GM12892 (cell line): ENCODE results near the gene MT1M.

Experiments used
- DNase-seq: peaks from one replicate; pipeline ENCODE4 v3.0.0; 2011; ENCODE audit not compliant: insufficient read length
- FAIRE-seq: peaks from 2 replicates; lab custom pipeline; 2011; peaks lifted over from hg19 to GRCh38; lab: Jason Lieb, UNC
- POLR2A ChIP-seq: IDR thresholded peaks from 2 replicates; pipeline ENCODE4 v1.6.1; 2011; ENCODE audit warnings: low read depth, low read length, control low read depth
- POLR2AphosphoS5 ChIP-seq: IDR thresholded peaks from 2 replicates; pipeline ENCODE4 v1.6.1; 2011; ENCODE audit warnings: low read depth, low read length, control low read depth
- TAF1 ChIP-seq: IDR thresholded peaks from 2 replicates; pipeline ENCODE4 v1.6.1; 2011; ENCODE audit warnings: low read depth, mild to moderate bottlenecking, control low read depth, low read length, borderline replicate concordance

Gene MT1M

DNA sequence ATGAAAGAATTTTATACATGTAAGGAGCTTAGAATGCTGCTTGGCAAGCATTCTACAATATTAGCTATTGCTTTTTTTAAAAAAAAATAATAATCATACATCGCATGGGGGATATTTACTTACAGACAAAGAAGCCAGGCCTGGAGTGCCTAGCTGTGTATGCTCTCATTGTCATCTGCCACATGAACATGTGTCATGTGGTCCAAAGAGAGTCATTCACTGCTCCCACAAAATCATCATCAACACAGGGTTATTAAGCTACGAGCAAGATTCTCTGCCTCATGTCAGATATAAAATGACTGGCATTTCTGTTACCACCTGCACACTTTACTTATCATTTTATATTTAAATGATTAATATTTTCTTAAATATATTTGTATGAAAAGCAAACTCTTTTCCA, 8.8 kb upstream of the MT1M start:
- FAIRE-seq (no peak), DNase-seq (no peak)
- TF ChIP-seq POLR2AphosphoS5 (no peak), POLR2A (no peak), TAF1 (no peak)

DNA sequence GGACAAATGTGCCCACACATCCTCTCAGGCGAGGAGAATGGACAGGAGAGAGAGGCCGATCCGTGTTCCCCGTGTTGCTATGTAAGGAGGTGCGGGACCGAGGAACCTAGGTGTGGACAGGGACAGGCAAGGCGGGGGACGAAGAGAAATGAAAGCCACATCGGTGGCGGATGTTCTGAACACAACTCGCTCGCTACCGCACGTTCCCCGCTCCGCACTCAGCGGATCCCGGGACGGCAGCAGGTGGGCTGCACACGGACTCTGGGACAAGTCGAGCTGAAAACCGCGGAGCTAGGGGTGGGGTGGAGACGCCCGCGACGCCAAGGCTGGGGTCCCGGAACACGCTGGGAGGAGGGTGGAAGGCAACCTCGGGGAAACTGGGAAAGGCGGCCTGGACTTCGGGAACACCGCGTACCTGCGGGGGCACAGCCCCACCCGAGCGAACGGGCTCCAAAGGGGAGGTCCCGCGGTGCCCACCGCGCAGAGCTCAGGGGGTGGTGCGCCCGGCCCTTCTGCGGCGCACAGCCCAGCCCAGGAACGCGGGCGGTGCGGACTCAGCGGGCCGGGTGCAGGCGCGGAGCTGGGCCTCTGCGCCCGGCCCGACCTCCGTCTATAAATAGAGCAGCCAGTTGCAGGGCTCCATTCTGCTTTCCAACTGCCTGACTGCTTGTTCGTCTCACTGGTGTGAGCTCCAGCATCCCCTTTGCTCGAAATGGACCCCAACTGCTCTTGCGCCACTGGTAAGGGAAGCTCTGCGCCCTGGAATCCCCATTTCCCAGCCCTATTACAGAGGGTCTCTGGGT, 7.1 kb upstream of the MT1M start, which contains the start of gene MT1E:
TSS of gene MT1E (plus strand) at position 642 of the 803 bp plus-strand sequence. CDS start at position 713, 71 bp downstream.
- DNase-seq (no peak), FAIRE-seq (no peak)
- TF ChIP-seq TAF1 (no peak), POLR2AphosphoS5 (no peak)

DNA sequence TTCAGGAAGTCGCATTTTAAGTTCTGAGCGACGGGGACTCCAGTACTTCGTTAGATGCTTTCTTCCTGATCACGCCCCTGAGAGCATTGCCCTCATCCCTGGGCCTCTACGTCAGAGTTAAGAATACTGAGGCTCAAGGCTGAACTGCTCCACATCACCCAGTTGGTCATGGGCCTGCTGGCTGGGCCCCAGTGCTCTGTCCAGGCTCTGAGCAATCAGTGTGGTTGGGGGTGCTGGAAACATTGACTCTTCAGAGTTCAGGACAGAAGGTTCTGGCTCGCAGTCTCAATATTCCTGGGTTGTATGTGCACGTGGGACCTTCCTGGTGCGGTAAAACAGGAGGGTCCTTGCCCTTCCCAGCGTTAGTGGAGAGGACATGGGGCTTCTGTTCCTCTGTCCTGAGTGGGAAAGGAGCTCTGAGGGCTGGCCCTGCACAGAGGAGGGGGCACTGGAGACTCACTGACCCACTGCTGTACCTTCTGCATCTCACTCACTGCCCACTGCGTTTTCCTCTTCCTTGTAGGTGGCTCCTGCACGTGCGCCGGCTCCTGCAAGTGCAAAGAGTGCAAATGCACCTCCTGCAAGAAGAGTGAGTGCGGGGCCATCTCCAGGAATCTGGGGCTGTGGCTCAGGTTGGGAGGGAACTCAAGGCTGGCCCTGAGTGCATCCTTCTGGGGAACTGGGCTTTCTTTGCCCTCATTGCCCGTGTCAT, 6.4 kb upstream of the MT1M start:
- no peak for FAIRE-seq
- DNase-seq = no peak
- no peak for TF ChIP-seq POLR2A
- TF ChIP-seq TAF1 = no peak
- TF ChIP-seq POLR2AphosphoS5 = no peak

DNA sequence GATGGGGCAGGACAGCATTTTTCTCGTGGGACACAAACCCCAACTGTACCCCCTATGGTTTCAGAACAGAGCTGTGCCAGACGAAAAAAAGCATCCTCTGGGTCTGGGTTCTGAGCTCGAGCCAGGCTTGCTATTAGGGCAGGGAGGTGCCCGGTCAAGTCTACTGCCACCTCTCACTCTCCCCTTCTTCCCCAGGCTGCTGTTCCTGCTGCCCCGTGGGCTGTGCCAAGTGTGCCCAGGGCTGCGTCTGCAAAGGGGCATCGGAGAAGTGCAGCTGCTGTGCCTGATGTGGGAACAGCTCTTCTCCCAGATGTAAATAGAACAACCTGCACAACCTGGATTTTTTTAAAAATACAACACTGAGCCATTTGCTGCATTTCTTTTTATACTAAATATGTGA, 5.8 kb upstream of the MT1M start:
- no peak for TF ChIP-seq POLR2A
- TF ChIP-seq TAF1 = no peak
- DNase-seq (no peak), FAIRE-seq (no peak)

DNA sequence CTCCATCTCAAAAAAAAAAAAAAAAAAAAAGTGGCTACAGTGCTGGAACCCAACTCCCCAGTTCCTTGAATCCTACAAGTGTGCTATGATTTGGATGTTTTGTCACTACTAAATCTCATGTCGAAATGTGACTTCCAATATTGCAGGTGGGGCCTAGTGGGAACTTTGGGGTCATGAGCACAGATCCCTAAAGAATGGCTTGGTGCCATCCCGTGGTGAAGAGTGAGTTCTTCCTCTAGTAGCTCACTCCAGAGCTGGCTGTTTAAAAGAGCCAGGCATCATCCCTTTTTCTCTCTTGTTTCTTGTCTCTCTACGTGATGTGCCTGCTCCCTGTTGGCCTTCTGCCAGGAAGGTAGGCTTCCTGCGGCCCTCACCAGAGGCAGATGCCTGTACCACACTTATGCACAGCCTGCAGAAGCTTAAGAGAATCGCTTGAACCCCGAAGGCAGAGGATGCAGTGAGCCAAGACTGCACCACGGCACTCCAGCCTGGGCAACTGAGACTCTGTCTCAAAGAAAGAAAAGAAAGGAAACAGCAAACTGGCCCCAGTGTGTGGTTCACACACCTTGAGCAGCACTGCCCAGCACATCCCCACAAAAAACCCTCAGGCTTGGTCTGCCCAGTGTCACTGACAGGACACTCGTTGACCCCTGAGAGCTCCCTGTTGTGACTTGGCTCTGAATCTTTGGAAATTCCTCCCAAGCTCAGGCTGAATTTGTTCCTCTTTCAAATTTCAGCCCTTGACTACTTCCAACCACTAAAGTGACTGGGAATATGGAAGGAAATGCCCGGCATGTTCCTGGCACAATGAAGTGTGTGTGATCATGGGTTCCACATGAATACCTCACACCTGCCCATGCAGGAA, 3.7 kb upstream of the MT1M start:
- FAIRE-seq (no peak), DNase-seq (no peak)
- TF ChIP-seq POLR2AphosphoS5 (no peak), POLR2A (no peak), TAF1 (no peak)

DNA sequence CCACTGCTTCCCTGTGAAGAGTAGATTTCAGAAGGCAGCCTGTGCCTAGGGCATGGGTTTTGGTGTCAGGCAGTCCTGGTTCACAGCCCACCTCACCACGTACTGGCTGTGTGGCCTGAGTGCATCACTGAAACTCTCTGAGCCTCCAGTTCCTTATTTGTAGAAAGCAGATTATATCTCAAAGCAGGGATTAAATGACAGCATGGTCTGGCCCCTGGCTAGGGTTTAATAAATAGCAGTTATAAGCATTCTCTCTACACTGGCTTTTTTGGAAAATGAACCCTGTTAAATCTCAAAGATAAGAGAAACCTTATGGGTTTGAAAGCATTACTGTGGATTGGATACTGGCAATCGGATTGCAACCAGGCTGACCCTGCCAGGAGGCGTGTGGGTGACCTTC, 2.9 kb upstream of the MT1M start:
- DNase-seq = no peak
- FAIRE-seq = no peak
- TF ChIP-seq TAF1 = no peak
- TF ChIP-seq POLR2AphosphoS5 = no peak
- no peak for TF ChIP-seq POLR2A

DNA sequence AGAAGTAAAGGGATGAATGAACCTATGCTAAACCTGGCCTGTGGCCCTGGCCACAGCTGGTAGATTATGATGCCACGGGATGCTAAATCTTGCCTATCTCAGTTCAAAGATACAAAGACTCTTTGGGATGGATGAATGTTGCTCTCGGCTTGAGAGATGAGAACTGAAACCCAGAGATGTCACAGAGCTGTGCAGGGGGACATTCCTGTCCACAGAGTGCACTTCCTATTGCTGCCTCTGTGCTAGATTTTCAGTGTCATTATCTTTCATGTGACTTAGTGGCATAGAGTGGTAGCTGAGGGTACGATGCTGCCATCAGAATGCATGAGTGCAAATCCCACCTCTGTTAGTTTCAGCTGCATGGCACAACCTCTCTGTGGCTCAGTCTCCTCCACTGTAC, 2.3 kb upstream of the MT1M start:
- DNase-seq (no peak), FAIRE-seq (peak; percentile 74)
- TF ChIP-seq TAF1 (no peak), POLR2AphosphoS5 (no peak), POLR2A (no peak)

DNA sequence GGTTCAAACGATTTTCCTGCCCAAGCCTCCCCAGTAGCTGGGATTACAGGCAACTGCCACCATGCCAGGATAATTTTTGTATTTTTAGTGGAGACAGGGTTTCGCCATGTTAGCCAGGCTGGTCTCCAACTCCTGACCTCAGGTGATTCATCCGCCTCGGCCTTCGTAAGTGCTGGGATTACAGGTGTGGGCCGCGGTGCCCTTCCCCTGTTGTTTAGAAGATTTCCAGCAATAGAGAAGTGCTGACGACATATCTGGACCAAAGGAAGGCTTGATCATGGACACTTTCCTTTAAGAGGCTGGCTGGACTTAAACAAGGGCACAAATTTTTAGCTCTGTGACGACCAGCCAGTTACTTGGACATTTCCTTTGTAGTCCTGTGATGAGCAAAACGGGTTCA, 1.3 kb upstream of the MT1M start:
- DNase-seq (no peak), FAIRE-seq (no peak)
- TF ChIP-seq POLR2AphosphoS5 = no peak
- TF ChIP-seq POLR2A = no peak
- TF ChIP-seq TAF1 = no peak

DNA sequence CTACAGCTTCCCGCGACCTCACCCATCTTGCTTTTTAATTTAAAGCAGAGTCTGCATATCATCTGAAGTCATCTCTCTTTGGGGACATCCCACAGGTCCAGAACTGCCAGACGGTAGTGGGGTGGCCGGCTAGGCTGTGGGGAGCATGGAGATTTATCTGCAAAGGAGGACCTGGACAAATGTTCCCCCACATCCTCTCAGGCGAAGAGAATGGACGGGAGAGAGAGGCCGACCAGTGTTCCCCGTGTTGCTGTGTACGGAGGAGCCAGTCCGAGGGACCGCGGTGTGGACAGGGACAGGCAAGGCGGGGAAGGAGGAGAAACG, 665 bp upstream of the MT1M start:
- TF ChIP-seq POLR2A (no peak), POLR2AphosphoS5 (no peak), TAF1 (no peak)
- DNase-seq = no peak
- FAIRE-seq = no peak

DNA sequence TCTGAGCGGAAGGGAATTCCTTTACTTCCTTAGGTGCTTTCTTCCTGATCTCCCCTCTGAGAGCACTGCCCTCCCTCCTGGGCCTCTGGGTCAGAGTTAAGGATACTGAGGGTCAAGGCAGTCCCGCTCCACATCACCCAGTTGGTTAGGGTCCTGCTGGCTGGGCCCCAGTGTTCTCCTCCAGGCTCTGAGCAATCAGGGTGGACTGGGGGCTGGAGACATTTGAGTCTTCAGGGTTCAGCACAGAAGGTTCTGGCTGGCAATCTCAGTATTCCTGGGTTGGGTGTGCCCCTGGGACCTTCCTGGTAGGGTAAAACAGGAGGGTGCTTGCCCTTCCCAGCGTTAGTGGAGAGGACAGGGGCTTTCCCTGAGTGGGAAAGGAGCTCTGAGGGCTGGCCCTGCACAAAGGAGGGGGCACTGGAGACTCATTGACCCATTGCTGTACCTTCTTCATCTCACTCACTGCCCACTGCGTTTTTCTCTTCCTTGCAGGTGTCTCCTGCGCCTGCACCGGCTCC, 448 bp downstream of the MT1M start:
- FAIRE-seq (no peak), DNase-seq (no peak)
- TF ChIP-seq TAF1 = no peak
- TF ChIP-seq POLR2A = no peak
- no peak for TF ChIP-seq POLR2AphosphoS5

DNA sequence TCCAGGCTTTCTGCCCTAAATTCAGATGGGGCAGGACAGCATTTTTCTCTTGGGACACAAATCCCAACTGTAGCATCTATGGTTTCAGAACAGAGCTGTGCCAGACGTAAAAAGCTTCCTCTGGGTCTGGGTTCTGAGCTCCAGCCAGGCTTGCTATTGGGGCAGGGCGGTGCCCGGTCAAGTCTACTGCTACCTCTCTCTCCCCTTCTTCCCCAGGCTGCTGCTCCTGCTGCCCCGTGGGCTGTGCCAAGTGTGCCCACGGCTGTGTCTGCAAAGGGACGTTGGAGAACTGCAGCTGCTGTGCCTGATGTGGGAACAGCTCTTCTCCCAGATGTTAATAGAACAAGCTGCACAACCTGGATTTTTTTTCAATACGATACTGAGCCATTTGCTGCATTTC, 1.1 kb downstream of the MT1M start:
- DNase-seq = no peak
- TF ChIP-seq POLR2AphosphoS5 (no peak), TAF1 (no peak), POLR2A (no peak)
- no peak for FAIRE-seq
